ENCODE data around the gene IGFN1.
"Not testable (repeated sequence)": the region's sequence is repeated elsewhere in the genome, so short reads cannot be mapped to it uniquely, and the experiment has no call there.

IGFN1 gene

GRCh38 chr1:201250326-201251011, 59.8 kb downstream of the IGFN1 start:
- DNase-seq (ENCODE audit: low spot score): no peak

GRCh38 chr1:201251411-201251810, 60.8 kb downstream of the IGFN1 start:
- no peak for DNase-seq (ENCODE audit: low spot score)

GRCh38 chr1:201251851-201252430, 61.3 kb downstream of the IGFN1 start:
- no peak for DNase-seq (ENCODE audit: low spot score)

- DNase-seq (ENCODE audit: low spot score): no peak
These were observed 62.3 kb downstream of the IGFN1 start for GRCh38 chr1:201252944-201253371.

GRCh38 chr1:201253411-201253810, 62.8 kb downstream of the IGFN1 start:
- no peak for DNase-seq (ENCODE audit: low spot score)

GRCh38 chr1:201253906-201254624, 63.4 kb downstream of the IGFN1 start:
- no peak for DNase-seq (ENCODE audit: low spot score)

GRCh38 chr1:201254625-201255478, 64.2 kb downstream of the IGFN1 start:
- peak; percentile 23 for DNase-seq (ENCODE audit: low spot score)

GRCh38 chr1:201255479-201256362, 65.1 kb downstream of the IGFN1 start:
- no peak for DNase-seq (ENCODE audit: low spot score)

GRCh38 chr1:201258132-201258531, 67.5 kb downstream of the IGFN1 start:
- DNase-seq (ENCODE audit: low spot score): not testable (repeated sequence)

- DNase-seq (ENCODE audit: low spot score): no peak
These were observed 68.2 kb downstream of the IGFN1 start for GRCh38 chr1:201258763-201259230.

GRCh38 chr1:201259476-201260235, 69.0 kb downstream of the IGFN1 start:
- no peak for DNase-seq (ENCODE audit: low spot score)

GRCh38 chr1:201260236-201260590, 69.6 kb downstream of the IGFN1 start:
- DNase-seq (ENCODE audit: low spot score): no peak

GRCh38 chr1:201260648-201261311, 70.2 kb downstream of the IGFN1 start:
- no peak for DNase-seq (ENCODE audit: low spot score)

- no peak for DNase-seq (ENCODE audit: low spot score)
These were observed 71.3 kb downstream of the IGFN1 start for GRCh38 chr1:201261771-201262547.

GRCh38 chr1:201262963-201263608, 72.5 kb downstream of the IGFN1 start:
- no peak for DNase-seq (ENCODE audit: low spot score)

- DNase-seq (ENCODE audit: low spot score): no peak
These were observed 73.4 kb downstream of the IGFN1 start for GRCh38 chr1:201264072-201264471.

GRCh38 chr1:201264554-201264953, 73.9 kb downstream of the IGFN1 start:
- DNase-seq (ENCODE audit: low spot score): no peak

- DNase-seq (ENCODE audit: low spot score): no peak
These were observed 75.1 kb downstream of the IGFN1 start for GRCh38 chr1:201265756-201266155.

GRCh38 chr1:201266276-201266675, 75.7 kb downstream of the IGFN1 start:
- DNase-seq (ENCODE audit: low spot score): no peak
